Nephron (organoid): ENCODE results near the gene CYP1A2.

Source experiments
- H3K27ac Mint-ChIP-seq, 3 experiments: 2 replicates each; pipeline ENCODE4 v1.8.0; 2020; ENCODE audit warnings: mixed read lengths in 3 of 3, mild to moderate bottlenecking in 2 of 3, moderate library complexity in 1 of 3
- H3K27me3 Mint-ChIP-seq: 2 replicates; pipeline ENCODE4 v1.8.0; 2021; ENCODE audit warnings: low read depth, mild to moderate bottlenecking, moderate library complexity, mixed read lengths
- H3K36me3 Mint-ChIP-seq: 2 replicates; pipeline ENCODE4 v1.8.0; 2020; ENCODE audit warnings: low read depth, mixed read lengths
- H3K4me1 Mint-ChIP-seq: 2 replicates; pipeline ENCODE4 v1.8.0; 2020; ENCODE audit warnings: mixed read lengths
- H3K4me3 Mint-ChIP-seq, 3 experiments: 2 replicates each; pipeline ENCODE4 v1.8.0; 2020; ENCODE audit warnings: mild to moderate bottlenecking in 3 of 3, mixed read lengths in 3 of 3, moderate library complexity in 2 of 3
- H3K9me3 Mint-ChIP-seq: 2 replicates; pipeline ENCODE4 v1.8.0; 2020; ENCODE audit warnings: mixed read lengths
- TF ChIP-seq, protein P1 (sequence below), 3 experiments: fragments of 200-600 bp; sonication (generic); IDR thresholded peaks; one replicate each; pipeline ENCODE4 v1.5.0; 2021; ENCODE audit warnings: antibody characterized with exemption in 3 of 3; ENCODE audit not compliant: unreplicated experiment in 3 of 3

CYP1A2 gene

DNA sequence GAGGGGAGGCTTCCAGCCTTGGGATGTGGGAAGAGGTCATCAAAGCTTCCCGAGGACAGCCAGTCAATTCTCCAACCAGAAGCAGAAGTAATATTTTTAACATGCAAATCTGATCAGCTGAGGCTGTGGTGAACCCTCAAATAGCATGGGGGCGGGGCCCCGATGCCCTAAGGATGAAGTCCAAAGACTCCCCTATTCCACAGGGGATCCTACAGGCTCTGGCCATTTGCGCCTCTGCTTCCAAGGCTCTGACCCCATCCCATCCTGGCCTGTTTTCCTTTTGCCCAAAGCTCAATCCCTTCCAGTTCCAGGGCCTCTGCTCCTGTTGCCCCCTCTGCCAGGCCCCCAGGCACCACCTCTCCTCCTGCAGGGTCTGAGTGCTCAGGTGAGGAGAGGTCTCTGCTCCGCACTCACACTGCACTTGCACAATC lies 26.5 kb downstream of the CYP1A2 start:
- H3K27me3 Mint-ChIP-seq, result peaks cover 5% of the 10 kb centered on the region
- H3K4me3 Mint-ChIP-seq, result no peak overlapping the region
- no peak overlapping the region for H3K27ac Mint-ChIP-seq
- TF ChIP-seq, protein P1, sequence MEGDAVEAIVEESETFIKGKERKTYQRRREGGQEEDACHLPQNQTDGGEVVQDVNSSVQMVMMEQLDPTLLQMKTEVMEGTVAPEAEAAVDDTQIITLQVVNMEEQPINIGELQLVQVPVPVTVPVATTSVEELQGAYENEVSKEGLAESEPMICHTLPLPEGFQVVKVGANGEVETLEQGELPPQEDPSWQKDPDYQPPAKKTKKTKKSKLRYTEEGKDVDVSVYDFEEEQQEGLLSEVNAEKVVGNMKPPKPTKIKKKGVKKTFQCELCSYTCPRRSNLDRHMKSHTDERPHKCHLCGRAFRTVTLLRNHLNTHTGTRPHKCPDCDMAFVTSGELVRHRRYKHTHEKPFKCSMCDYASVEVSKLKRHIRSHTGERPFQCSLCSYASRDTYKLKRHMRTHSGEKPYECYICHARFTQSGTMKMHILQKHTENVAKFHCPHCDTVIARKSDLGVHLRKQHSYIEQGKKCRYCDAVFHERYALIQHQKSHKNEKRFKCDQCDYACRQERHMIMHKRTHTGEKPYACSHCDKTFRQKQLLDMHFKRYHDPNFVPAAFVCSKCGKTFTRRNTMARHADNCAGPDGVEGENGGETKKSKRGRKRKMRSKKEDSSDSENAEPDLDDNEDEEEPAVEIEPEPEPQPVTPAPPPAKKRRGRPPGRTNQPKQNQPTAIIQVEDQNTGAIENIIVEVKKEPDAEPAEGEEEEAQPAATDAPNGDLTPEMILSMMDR (IDR thresholded peaks at IDR 0.05; ENCODE audit: unreplicated experiment in 3 of 3), result no peak
- no peaks in the 10 kb centered on the region for H3K36me3 Mint-ChIP-seq
- peaks cover 31% of the 10 kb centered on the region for H3K4me1 Mint-ChIP-seq
- no peaks in the 10 kb centered on the region for H3K9me3 Mint-ChIP-seq

DNA sequence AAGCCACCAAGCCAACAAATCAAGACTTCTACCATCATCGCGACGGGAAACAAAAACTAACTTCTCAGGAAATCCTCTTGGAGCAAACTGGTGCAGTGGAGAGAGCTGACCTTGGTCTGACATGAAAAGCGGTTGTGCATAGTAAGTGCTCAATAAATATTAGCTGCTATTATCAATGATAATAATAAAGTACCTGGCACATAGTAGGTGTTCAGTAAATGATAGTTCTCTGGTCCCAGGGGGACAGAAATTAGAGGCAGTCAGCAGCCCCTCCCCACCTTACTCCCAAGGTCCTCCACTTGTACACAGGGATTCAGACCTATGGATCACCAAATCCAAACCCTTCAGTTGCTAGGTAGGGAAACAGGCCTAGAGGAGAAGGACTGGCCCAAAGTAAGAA lies 27.2 kb downstream of the CYP1A2 start:
- Mint-ChIP-seq H3K9me3 (no peaks in the 10 kb centered on the region), H3K27ac (no peak overlapping the region), H3K27me3 (no peaks in the 10 kb centered on the region), H3K36me3 (no peaks in the 10 kb centered on the region), H3K4me3 (no peak overlapping the region), H3K4me1 (peaks cover 39% of the 10 kb centered on the region)
- TF ChIP-seq, protein P1 (IDR thresholded peaks at IDR 0.05; ENCODE audit: unreplicated experiment in 3 of 3), result no peak

DNA sequence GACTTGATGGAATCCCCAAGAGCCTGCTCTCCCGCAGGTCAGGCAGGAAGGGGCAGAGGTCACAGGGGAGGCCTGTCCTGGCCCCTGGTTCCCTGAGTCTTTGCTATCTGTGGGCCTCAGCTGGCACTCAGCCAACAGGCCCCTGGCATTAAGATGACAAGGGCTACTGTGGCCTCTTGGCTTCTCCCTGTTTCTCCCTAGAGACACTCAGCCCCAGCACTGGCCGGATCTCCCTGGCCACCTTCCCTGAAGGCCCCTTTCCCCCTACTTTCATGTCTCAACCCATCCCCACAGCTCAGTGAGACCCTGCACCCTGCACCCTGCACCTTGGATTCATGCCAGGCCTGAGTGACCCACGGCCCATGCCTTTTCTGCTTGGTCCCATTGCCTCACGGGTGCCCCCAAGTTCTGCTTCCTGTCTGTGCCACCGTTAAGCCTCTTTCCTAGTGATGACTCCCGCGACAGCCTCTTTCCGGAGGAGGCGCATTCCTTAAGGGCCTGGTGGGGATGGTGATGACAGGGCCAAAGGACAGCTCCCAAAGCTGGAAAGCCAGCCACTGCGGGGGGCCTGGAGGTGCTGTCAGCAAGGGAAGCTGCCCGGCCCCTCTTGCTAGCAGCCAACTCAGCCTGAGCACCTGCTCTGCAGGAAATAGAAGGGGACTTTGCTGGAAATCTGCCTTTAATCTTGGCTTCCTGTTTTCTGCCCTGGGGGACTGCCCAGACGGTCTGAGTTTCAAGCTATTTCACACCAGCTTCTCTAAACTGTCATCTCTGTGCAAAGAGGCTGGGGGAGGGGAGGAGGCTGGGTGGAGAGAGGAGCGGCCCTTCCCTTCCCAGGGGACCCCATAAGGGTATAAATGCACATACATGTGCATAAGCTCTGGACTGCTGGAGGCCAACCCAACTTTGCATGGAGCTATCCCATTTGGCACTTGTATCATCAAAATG lies 28.4 kb downstream of the CYP1A2 start:
- peak overlapping the region; percentile 25 to 56 (median 27) for H3K27ac Mint-ChIP-seq
- TF ChIP-seq, protein P1 (IDR thresholded peaks at IDR 0.05; ENCODE audit: unreplicated experiment in 3 of 3), result no peak
- H3K4me3 Mint-ChIP-seq, result peak overlapping the region in 1 of 3 experiments; percentile 20
- H3K36me3 Mint-ChIP-seq, result no peaks in the 10 kb centered on the region
- no peaks in the 10 kb centered on the region for H3K27me3 Mint-ChIP-seq
- peaks cover 47% of the 10 kb centered on the region for H3K4me1 Mint-ChIP-seq
- no peaks in the 10 kb centered on the region for H3K9me3 Mint-ChIP-seq

DNA sequence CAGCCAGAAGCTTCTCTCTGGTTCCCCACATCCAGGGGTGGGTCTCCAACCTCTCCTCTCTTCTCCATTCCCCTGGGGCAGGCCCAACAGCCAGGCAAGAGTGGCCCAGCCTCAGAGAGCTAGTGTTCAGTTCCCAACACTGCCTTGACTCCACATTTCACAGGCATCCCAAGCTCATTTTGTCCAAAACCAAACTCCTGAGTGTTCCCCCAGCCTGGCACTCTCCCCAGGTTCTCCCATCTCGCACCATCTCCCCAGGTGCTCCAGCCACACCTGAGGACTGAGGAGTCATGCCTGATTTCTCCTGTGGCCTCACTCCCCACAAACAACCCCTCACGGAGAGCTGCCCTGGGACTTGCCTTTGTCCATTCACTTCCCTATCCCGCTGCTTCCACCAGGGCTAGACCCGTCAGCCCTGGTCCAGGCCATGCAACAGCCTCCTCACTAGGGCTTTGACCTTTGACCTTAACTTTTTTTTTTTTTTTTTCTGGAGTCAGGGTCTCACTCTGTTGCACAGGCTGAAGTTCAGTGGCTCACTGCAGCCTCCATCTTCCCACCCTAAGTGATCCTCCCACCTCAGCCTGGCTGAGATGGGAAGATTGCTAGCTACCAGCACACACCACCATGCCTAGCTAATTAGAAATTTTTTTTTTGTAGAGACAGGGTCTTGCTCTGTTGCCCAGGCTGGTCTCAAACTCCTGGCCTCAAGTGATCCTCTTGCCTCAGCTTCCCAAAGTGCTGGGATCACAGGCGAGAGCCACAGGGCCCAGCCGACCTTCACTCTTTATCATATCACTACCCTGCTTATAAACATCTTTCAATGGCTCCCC lies 29.3 kb downstream of the CYP1A2 start:
- Mint-ChIP-seq H3K9me3 (no peaks in the 10 kb centered on the region), H3K4me1 (peaks cover 50% of the 10 kb centered on the region), H3K27ac (peak overlapping the region in 1 of 3 experiments; percentile 56), H3K4me3 (no peak overlapping the region), H3K27me3 (no peaks in the 10 kb centered on the region), H3K36me3 (no peaks in the 10 kb centered on the region)
- TF ChIP-seq, protein P1 (IDR thresholded peaks at IDR 0.05; ENCODE audit: unreplicated experiment in 3 of 3), result no peak

DNA sequence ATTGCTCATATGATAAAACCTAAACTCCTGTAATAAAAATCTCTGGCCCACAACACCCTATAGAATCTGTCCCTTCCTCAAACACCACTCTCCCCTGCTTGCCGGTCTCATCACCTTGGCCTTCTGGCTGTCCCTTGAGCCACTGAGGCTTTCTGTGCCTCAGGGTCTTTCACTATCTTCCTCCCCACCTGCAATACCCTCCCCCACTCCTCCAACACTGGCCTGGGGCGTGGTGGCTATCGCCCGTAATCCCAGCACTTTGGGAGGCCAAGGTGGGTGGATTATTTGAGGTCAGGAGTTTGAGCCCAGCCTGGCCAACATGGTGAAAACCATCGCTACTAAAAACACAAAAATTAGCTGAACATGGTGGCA lies 29.9 kb downstream of the CYP1A2 start:
- Mint-ChIP-seq H3K36me3 (no peaks in the 10 kb centered on the region), H3K9me3 (no peaks in the 10 kb centered on the region), H3K27me3 (no peaks in the 10 kb centered on the region), H3K4me1 (peaks cover 56% of the 10 kb centered on the region), H3K4me3 (peak overlapping the region in 1 of 3 experiments; percentile 66), H3K27ac (no peak overlapping the region)
- TF ChIP-seq, protein P1 (IDR thresholded peaks at IDR 0.05; ENCODE audit: unreplicated experiment in 3 of 3), result no peak
